ENCODE measurements around the gene DNAH12. TPM values are rescaled to one million over a fixed set of nuclear protein-coding genes. Genes with fewer than 3 reads are reported as not detected.
A peak's percentile ranks its signal among the peaks of the same experiment; 100 is the strongest.
"Not testable (repeated sequence)": the region's sequence is repeated elsewhere in the genome, so short reads cannot be mapped to it uniquely, and the experiment has no call there.

Gene DNAH12
- polyA plus RNA-seq, 1 donor: 0.51 TPM

GRCh38 chr3:57538465-57538864 lies 5.7 kb downstream of the DNAH12 start:
- no peak overlapping the region for H3K4me3 ChIP-seq (ENCODE audit: low read length)
- no peaks in the 10 kb centered on the region for H3K27me3 ChIP-seq (ENCODE audit: control insufficient read depth, insufficient read depth, low read length)
- H3K27ac ChIP-seq (ENCODE audit: low read length): no peak overlapping the region
- no peaks in the 10 kb centered on the region for H3K36me3 ChIP-seq (ENCODE audit: control insufficient read depth, insufficient read depth, low read length)
- no peaks in the 10 kb centered on the region for H3K4me1 ChIP-seq (ENCODE audit: control insufficient read depth, insufficient read depth, low read length)
- no peaks in the 10 kb centered on the region for H3K9me3 ChIP-seq (ENCODE audit: control insufficient read depth, low read depth, low read length)
- WGBS (ENCODE audit: insufficient coverage, low lambda C conversion rate): 67% methylated on average over 2 of the region's 3 CpGs
- DNase-seq: no peak

GRCh38 chr3:57530071-57530608 lies 14.0 kb downstream of the DNAH12 start:
- H3K4me1 ChIP-seq (ENCODE audit: control insufficient read depth, insufficient read depth, low read length): no peaks in the 10 kb centered on the region
- no peaks in the 10 kb centered on the region for H3K27me3 ChIP-seq (ENCODE audit: control insufficient read depth, insufficient read depth, low read length)
- H3K36me3 ChIP-seq (ENCODE audit: control insufficient read depth, insufficient read depth, low read length): no peaks in the 10 kb centered on the region
- H3K27ac ChIP-seq (ENCODE audit: low read length): no peak overlapping the region
- H3K4me3 ChIP-seq (ENCODE audit: low read length): no peak overlapping the region
- DNase-seq: no peak
- H3K9me3 ChIP-seq (ENCODE audit: control insufficient read depth, low read depth, low read length): no peaks in the 10 kb centered on the region

GRCh38 chr3:57518276-57518915 lies 25.7 kb downstream of the DNAH12 start:
- Histone ChIP-seq H3K27ac (ENCODE audit: low read length) (no peak overlapping the region), H3K4me1 (ENCODE audit: control insufficient read depth, insufficient read depth, low read length) (no peaks in the 10 kb centered on the region), H3K9me3 (ENCODE audit: control insufficient read depth, low read depth, low read length) (peaks cover 3% of the 10 kb centered on the region), H3K4me3 (ENCODE audit: low read length) (no peak overlapping the region), H3K27me3 (ENCODE audit: control insufficient read depth, insufficient read depth, low read length) (no peaks in the 10 kb centered on the region), H3K36me3 (ENCODE audit: control insufficient read depth, insufficient read depth, low read length) (no peaks in the 10 kb centered on the region)
- DNase-seq: no peak
- WGBS (ENCODE audit: insufficient coverage, low lambda C conversion rate): 100% methylated on average over 1 of the region's 3 CpGs

GRCh38 chr3:57512166-57512565 lies 32.0 kb downstream of the DNAH12 start:
- WGBS (ENCODE audit: insufficient coverage, low lambda C conversion rate): 60% methylated on average over 1 of the region's 2 CpGs
- no peak overlapping the region for H3K4me3 ChIP-seq (ENCODE audit: low read length)
- H3K36me3 ChIP-seq (ENCODE audit: control insufficient read depth, insufficient read depth, low read length): no peaks in the 10 kb centered on the region
- no peak overlapping the region for H3K27ac ChIP-seq (ENCODE audit: low read length)
- H3K9me3 ChIP-seq (ENCODE audit: control insufficient read depth, low read depth, low read length): no peaks in the 10 kb centered on the region
- DNase-seq: no peak
- no peaks in the 10 kb centered on the region for H3K27me3 ChIP-seq (ENCODE audit: control insufficient read depth, insufficient read depth, low read length)
- no peaks in the 10 kb centered on the region for H3K4me1 ChIP-seq (ENCODE audit: control insufficient read depth, insufficient read depth, low read length)

GRCh38 chr3:57505901-57506300 lies 38.2 kb downstream of the DNAH12 start:
- DNase-seq: no peak
- Histone ChIP-seq H3K4me3 (ENCODE audit: low read length) (no peak overlapping the region), H3K27ac (ENCODE audit: low read length) (no peak overlapping the region), H3K36me3 (ENCODE audit: control insufficient read depth, insufficient read depth, low read length) (no peaks in the 10 kb centered on the region), H3K4me1 (ENCODE audit: control insufficient read depth, insufficient read depth, low read length) (no peaks in the 10 kb centered on the region), H3K27me3 (ENCODE audit: control insufficient read depth, insufficient read depth, low read length) (no peaks in the 10 kb centered on the region), H3K9me3 (ENCODE audit: control insufficient read depth, low read depth, low read length) (no peaks in the 10 kb centered on the region)
- WGBS (ENCODE audit: insufficient coverage, low lambda C conversion rate): no CpG with 5 or more reads among the region's 1 CpG

- WGBS (ENCODE audit: insufficient coverage, low lambda C conversion rate): no CpG with 5 or more reads among the region's 2 CpGs
- peak; percentile 5 to 55 for DNase-seq
- Histone ChIP-seq H3K27ac (ENCODE audit: low read length) (no peak overlapping the region), H3K36me3 (ENCODE audit: control insufficient read depth, insufficient read depth, low read length) (no peaks in the 10 kb centered on the region), H3K9me3 (ENCODE audit: control insufficient read depth, low read depth, low read length) (no peaks in the 10 kb centered on the region), H3K4me1 (ENCODE audit: control insufficient read depth, insufficient read depth, low read length) (peaks cover 4% of the 10 kb centered on the region), H3K27me3 (ENCODE audit: control insufficient read depth, insufficient read depth, low read length) (no peaks in the 10 kb centered on the region), H3K4me3 (ENCODE audit: low read length) (no peak overlapping the region)
Measured at GRCh38 chr3:57500506-57500905, 43.6 kb downstream of the DNAH12 start.

- Histone ChIP-seq H3K27ac (ENCODE audit: low read length) (no peak overlapping the region), H3K4me3 (ENCODE audit: low read length) (no peak overlapping the region), H3K36me3 (ENCODE audit: control insufficient read depth, insufficient read depth, low read length) (no peaks in the 10 kb centered on the region), H3K4me1 (ENCODE audit: control insufficient read depth, insufficient read depth, low read length) (peaks cover 4% of the 10 kb centered on the region), H3K9me3 (ENCODE audit: control insufficient read depth, low read depth, low read length) (no peaks in the 10 kb centered on the region), H3K27me3 (ENCODE audit: control insufficient read depth, insufficient read depth, low read length) (no peaks in the 10 kb centered on the region)
- DNase-seq: no peak
Measured at GRCh38 chr3:57497904-57498303, 46.2 kb downstream of the DNAH12 start.

- DNase-seq: no peak
- H3K36me3 ChIP-seq (ENCODE audit: control insufficient read depth, insufficient read depth, low read length): no peaks in the 10 kb centered on the region
- no peak overlapping the region for H3K4me3 ChIP-seq (ENCODE audit: low read length)
- H3K4me1 ChIP-seq (ENCODE audit: control insufficient read depth, insufficient read depth, low read length): no peaks in the 10 kb centered on the region
- WGBS (ENCODE audit: insufficient coverage, low lambda C conversion rate): 50% methylated on average over 1 of the region's 1 CpG
- no peak overlapping the region for H3K27ac ChIP-seq (ENCODE audit: low read length)
- no peaks in the 10 kb centered on the region for H3K27me3 ChIP-seq (ENCODE audit: control insufficient read depth, insufficient read depth, low read length)
- H3K9me3 ChIP-seq (ENCODE audit: control insufficient read depth, low read depth, low read length): no peaks in the 10 kb centered on the region
Measured at GRCh38 chr3:57484563-57484962, 59.6 kb downstream of the DNAH12 start.

GRCh38 chr3:57477193-57477592 lies 67.0 kb downstream of the DNAH12 start:
- H3K36me3 ChIP-seq (ENCODE audit: control insufficient read depth, insufficient read depth, low read length); H3K9me3 ChIP-seq (ENCODE audit: control insufficient read depth, low read depth, low read length); DNase-seq; H3K4me3 ChIP-seq (ENCODE audit: low read length); H3K27me3 ChIP-seq (ENCODE audit: control insufficient read depth, insufficient read depth, low read length); H3K27ac ChIP-seq (ENCODE audit: low read length); H3K4me1 ChIP-seq (ENCODE audit: control insufficient read depth, insufficient read depth, low read length): not testable (repeated sequence)
- WGBS (ENCODE audit: insufficient coverage, low lambda C conversion rate): no CpG with 5 or more reads among the region's 13 CpGs

GRCh38 chr3:57464801-57465200 lies 79.3 kb downstream of the DNAH12 start:
- H3K27ac ChIP-seq (ENCODE audit: low read length): no peak overlapping the region
- WGBS (ENCODE audit: insufficient coverage, low lambda C conversion rate): 100% methylated on average over 1 of the region's 4 CpGs
- H3K4me1 ChIP-seq (ENCODE audit: control insufficient read depth, insufficient read depth, low read length): no peaks in the 10 kb centered on the region
- no peak for DNase-seq
- H3K27me3 ChIP-seq (ENCODE audit: control insufficient read depth, insufficient read depth, low read length): no peaks in the 10 kb centered on the region
- H3K36me3 ChIP-seq (ENCODE audit: control insufficient read depth, insufficient read depth, low read length): no peaks in the 10 kb centered on the region
- no peak overlapping the region for H3K4me3 ChIP-seq (ENCODE audit: low read length)
- no peaks in the 10 kb centered on the region for H3K9me3 ChIP-seq (ENCODE audit: control insufficient read depth, low read depth, low read length)

GRCh38 chr3:57464011-57464410 lies 80.1 kb downstream of the DNAH12 start:
- H3K36me3 ChIP-seq (ENCODE audit: control insufficient read depth, insufficient read depth, low read length): no peaks in the 10 kb centered on the region
- WGBS (ENCODE audit: insufficient coverage, low lambda C conversion rate): no CpG with 5 or more reads among the region's 3 CpGs
- no peak overlapping the region for H3K4me3 ChIP-seq (ENCODE audit: low read length)
- no peaks in the 10 kb centered on the region for H3K27me3 ChIP-seq (ENCODE audit: control insufficient read depth, insufficient read depth, low read length)
- no peaks in the 10 kb centered on the region for H3K9me3 ChIP-seq (ENCODE audit: control insufficient read depth, low read depth, low read length)
- no peaks in the 10 kb centered on the region for H3K4me1 ChIP-seq (ENCODE audit: control insufficient read depth, insufficient read depth, low read length)
- H3K27ac ChIP-seq (ENCODE audit: low read length): no peak overlapping the region
- no peak for DNase-seq
